Loucy (cell line): ENCODE measurements around the gene TRPM5.

Source experiments
- EZH2phosphoT487 ChIP-seq: fragments of 200-600 bp; IDR thresholded peaks from 2 replicates; pipeline ENCODE4 v1.6.1; 2018; ENCODE audit warnings: antibody characterized with exemption, mild to moderate bottlenecking, moderate library complexity, borderline replicate concordance
- TF ChIP-seq, protein P1 (sequence below): fragments of 200-600 bp; sonication (generic); conservative IDR thresholded peaks from 2 replicates; pipeline ENCODE4 v1.5.1; 2014; ENCODE audit warnings: mild to moderate bottlenecking, antibody characterized with exemption, low read length

DNA sequence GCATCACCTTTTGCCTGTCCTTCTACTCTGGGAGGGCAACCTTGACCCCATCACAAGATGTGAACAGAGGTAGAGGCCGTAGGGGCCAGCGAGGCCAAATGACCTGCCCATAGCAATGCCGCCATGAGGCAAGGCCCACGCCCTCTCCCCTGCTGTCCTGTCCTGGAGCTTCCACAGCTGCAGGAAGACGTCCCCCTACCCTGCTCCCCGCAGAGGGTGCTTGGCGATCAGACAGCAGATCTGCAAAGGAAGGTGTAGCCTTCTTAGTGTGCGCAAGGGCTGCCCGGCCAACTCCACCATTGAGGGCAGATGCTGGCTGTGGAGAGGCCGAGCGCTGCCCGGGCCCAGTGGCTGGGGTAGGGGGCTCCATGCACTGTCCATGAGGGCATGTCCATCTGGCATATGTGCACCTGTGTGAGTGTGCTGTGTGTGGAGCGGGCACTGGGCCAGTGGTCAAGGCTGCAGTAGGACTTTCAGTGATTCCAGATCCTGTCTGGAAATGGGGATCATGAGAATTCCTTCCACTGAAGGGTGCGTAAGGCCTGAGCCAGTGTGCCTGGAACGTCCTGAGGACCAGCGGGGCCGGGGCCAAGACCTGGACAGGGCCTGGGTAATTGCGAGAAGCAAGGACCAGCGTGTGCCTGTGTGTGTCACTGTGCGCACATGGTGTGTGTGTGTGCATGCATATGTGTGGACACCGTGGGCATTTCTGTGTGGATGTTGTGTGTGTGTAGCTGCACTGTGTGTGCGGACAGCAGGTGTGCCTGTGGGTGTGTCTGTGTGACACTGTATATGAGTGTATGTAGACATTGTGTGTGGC is 11.0 kb downstream of the TRPM5 start:
- TF ChIP-seq, protein P1, sequence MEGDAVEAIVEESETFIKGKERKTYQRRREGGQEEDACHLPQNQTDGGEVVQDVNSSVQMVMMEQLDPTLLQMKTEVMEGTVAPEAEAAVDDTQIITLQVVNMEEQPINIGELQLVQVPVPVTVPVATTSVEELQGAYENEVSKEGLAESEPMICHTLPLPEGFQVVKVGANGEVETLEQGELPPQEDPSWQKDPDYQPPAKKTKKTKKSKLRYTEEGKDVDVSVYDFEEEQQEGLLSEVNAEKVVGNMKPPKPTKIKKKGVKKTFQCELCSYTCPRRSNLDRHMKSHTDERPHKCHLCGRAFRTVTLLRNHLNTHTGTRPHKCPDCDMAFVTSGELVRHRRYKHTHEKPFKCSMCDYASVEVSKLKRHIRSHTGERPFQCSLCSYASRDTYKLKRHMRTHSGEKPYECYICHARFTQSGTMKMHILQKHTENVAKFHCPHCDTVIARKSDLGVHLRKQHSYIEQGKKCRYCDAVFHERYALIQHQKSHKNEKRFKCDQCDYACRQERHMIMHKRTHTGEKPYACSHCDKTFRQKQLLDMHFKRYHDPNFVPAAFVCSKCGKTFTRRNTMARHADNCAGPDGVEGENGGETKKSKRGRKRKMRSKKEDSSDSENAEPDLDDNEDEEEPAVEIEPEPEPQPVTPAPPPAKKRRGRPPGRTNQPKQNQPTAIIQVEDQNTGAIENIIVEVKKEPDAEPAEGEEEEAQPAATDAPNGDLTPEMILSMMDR, result no peak
- no peak for TF ChIP-seq EZH2phosphoT487
